SK-N-SH (cell line): Measurements from ENCODE around the gene NTNG1.

Experiments
- CHD2 ChIP-seq: fragments of 150-350 bp; IDR thresholded peaks from 2 replicates; pipeline ENCODE4 v1.6.1; 2018; ENCODE audit warnings: low read length; ENCODE audit not compliant: partially characterized antibody
- EP300 ChIP-seq, 2 experiments: IDR thresholded peaks; 2 replicates each; pipeline versions ENCODE4 v1.4.0 to v1.6.1; 2012; ENCODE audit warnings: borderline replicate concordance in 1 of 2, low read depth in 1 of 2, low read length in 1 of 2
- FOXJ3 ChIP-seq: sonication (generic); formaldehyde crosslinking; IDR thresholded peaks from 2 replicates; pipeline ENCODE4 v1.5.1; 2020; ENCODE audit warnings: mild to moderate bottlenecking, missing genetic modification reagents
- GABPA ChIP-seq: IDR thresholded peaks from 2 replicates; pipeline ENCODE4 v1.4.0; 2012; ENCODE audit warnings: low read depth, mild to moderate bottlenecking
- MEF2A ChIP-seq: IDR thresholded peaks from 2 replicates; pipeline ENCODE4 v1.4.0; 2012; ENCODE audit warnings: low read depth, borderline replicate concordance
- NFIC ChIP-seq: IDR thresholded peaks from 2 replicates; pipeline ENCODE4 v1.4.0; 2012; ENCODE audit warnings: borderline replicate concordance
- NRF1 ChIP-seq: IDR thresholded peaks from 2 replicates; pipeline ENCODE4 v1.6.1; 2012; ENCODE audit warnings: low read depth, mild to moderate bottlenecking, low read length
- RFX5 ChIP-seq: IDR thresholded peaks from 2 replicates; pipeline ENCODE4 v1.6.1; 2012; ENCODE audit warnings: mild to moderate bottlenecking, improper control_type of control experiment, low read length
- SMC3 ChIP-seq: IDR thresholded peaks from 2 replicates; pipeline ENCODE4 v1.6.1; 2012; ENCODE audit warnings: low read depth, low read length, improper control_type of control experiment
- TAF1 ChIP-seq: IDR thresholded peaks from 2 replicates; pipeline ENCODE4 v1.6.1; 2012; ENCODE audit warnings: low read depth, mild to moderate bottlenecking, low read length, moderate library complexity, borderline replicate concordance
- YY1 ChIP-seq: IDR thresholded peaks from 2 replicates; pipeline ENCODE4 v1.4.0; 2012; ENCODE audit warnings: low read depth, mild to moderate bottlenecking
- TF ChIP-seq, protein P1 (sequence below): fragments of 200-600 bp; sonication (generic); IDR thresholded peaks from 2 replicates; pipeline ENCODE4 v1.6.1; 2017; ENCODE audit warnings: antibody characterized with exemption, mild to moderate bottlenecking, moderate library complexity

- TF ChIP-seq NFIC (no peak), CHD2 (no peak), GABPA (no peak), TAF1 (no peak), NRF1 (no peak), EP300 (IDR thresholded peaks at IDR 0.05; ENCODE audit: borderline replicate concordance in 1 of 2, low read depth in 1 of 2, low read length in 1 of 2) (peak in 1 of 2 experiments; percentile 19; a peak in 1 of 4 replicates), RFX5 (no peak), FOXJ3 (CRISPR knock-in tag) (no peak), MEF2A (no peak), SMC3 (no peak), YY1 (no peak)
- TF ChIP-seq, protein P1, sequence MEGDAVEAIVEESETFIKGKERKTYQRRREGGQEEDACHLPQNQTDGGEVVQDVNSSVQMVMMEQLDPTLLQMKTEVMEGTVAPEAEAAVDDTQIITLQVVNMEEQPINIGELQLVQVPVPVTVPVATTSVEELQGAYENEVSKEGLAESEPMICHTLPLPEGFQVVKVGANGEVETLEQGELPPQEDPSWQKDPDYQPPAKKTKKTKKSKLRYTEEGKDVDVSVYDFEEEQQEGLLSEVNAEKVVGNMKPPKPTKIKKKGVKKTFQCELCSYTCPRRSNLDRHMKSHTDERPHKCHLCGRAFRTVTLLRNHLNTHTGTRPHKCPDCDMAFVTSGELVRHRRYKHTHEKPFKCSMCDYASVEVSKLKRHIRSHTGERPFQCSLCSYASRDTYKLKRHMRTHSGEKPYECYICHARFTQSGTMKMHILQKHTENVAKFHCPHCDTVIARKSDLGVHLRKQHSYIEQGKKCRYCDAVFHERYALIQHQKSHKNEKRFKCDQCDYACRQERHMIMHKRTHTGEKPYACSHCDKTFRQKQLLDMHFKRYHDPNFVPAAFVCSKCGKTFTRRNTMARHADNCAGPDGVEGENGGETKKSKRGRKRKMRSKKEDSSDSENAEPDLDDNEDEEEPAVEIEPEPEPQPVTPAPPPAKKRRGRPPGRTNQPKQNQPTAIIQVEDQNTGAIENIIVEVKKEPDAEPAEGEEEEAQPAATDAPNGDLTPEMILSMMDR = no peak
Observed at GRCh38 chr1:107232426-107232825, 91.6 kb downstream of the NTNG1 start.
